Measurements from ENCODE around the gene AKAP8L. TPM values are rescaled to one million over a fixed set of nuclear protein-coding genes. Genes with fewer than 3 reads are reported as not detected.

AKAP8L gene
- total and polyA plus RNA-seq, 2 of the 8 experiments (the other 6 are each of a cell fraction or from before 2014, with no cell fraction given): 75.1 to 138 TPM

DNA sequence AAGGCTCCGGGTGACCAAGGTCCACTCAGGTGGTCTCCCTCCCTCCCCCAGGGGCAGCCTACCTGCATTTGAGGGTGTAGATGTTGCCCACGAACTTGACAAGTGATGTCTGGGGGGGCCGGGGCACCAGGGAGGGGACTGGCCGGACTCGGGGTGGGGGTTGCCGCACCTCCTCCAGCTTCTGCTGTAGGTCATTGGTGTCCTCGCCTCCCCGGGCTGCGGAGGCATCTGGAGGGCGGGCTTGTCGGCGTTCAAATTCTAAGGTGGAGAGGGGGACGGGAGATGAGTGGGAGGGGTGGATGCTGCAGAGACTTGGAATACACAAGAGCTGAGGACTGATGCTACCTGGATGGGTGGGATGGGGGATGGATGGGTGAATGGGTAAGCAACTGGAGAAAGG is 5.3 kb upstream of the AKAP8L start:
- Histone ChIP-seq H3K9ac (replicated peaks in 1 of 4; ENCODE audit: extremely low read depth in 1 of 4, low read depth in 3 of 4, low read length in 3 of 4) (no peak overlapping the region), H2BK120ac (replicated peaks; ENCODE audit: low read depth, low read length) (no peak overlapping the region), H2BK12ac (ENCODE audit: low read depth, low read length) (no peak overlapping the region), H3K23me2 (ENCODE audit: low read depth, low read length) (no peaks in the 10 kb centered on the region), H3K4ac (replicated peaks; ENCODE audit: insufficient read length, low read depth, low read length) (no peak overlapping the region), H3K4me1 (replicated peaks in 1 of 4; ENCODE audit: control insufficient read depth in 3 of 4, insufficient read depth in 4 of 4, low read length in 3 of 4) (no peaks in the 10 kb centered on the region), H2AK5ac (ENCODE audit: low read depth, low read length) (no peak overlapping the region), H2BK15ac (ENCODE audit: low read length) (no peak overlapping the region), H3K27ac (ENCODE audit: low read depth, low read length) (no peak overlapping the region), H3K4me3 (ENCODE audit: extremely low read depth in 1 of 4, insufficient read depth in 2 of 4, low read depth in 3 of 4, low read length in 4 of 4) (no peak overlapping the region), H3K36me3 (ENCODE audit: control insufficient read depth in 2 of 4, insufficient read depth in 4 of 4, low read length in 3 of 4) (peaks cover 2 to 44% (median 21%) of the 10 kb centered on the region in 4 experiments; a peak in 6 of 8 replicates), H3K9me3 (ENCODE audit: insufficient read depth in 2 of 2, low read depth in 1 of 2, low read length in 1 of 2) (peaks cover 3 to 4% of the 10 kb centered on the region in 2 experiments; a peak in 1 of 4 replicates), H3K79me2 (ENCODE audit: control insufficient read depth in 1 of 2, insufficient read depth in 2 of 2, low read length in 2 of 2) (peaks cover 0 to 4% of the 10 kb centered on the region in 2 experiments; a peak in 1 of 4 replicates), H3K14ac (ENCODE audit: insufficient read length) (no peak overlapping the region), H3K27me3 (replicated peaks in 1 of 4; ENCODE audit: control insufficient read depth in 3 of 4, extremely low read depth in 1 of 4, insufficient read depth in 3 of 4, low read length in 3 of 4) (no peaks in the 10 kb centered on the region), H3K18ac (ENCODE audit: extremely low read depth, low read length) (no peak overlapping the region), H3K23ac (ENCODE audit: insufficient read length) (no peak overlapping the region), H4K8ac (ENCODE audit: extremely low read depth, insufficient read depth, low read length) (no peak overlapping the region), H4K91ac (replicated peaks; ENCODE audit: insufficient read length, low read length) (no peak overlapping the region), H3K56ac (replicated peaks; ENCODE audit: insufficient read length, low read depth, low read length) (no peak overlapping the region), H4K20me1 (replicated peaks in 1 of 2; ENCODE audit: control insufficient read depth in 1 of 2, insufficient read depth in 2 of 2, low read length in 2 of 2) (peaks cover 2 to 8% of the 10 kb centered on the region in 2 experiments), H4K5ac (ENCODE audit: insufficient read length, low read depth, low read length) (no peak overlapping the region), H2AFZ (ENCODE audit: low read length) (no peak overlapping the region), H3K79me1 (ENCODE audit: low read depth, low read length) (peaks cover 5% of the 10 kb centered on the region; the same call in 1 of the 2 replicates), H2BK20ac (ENCODE audit: low read length) (no peak overlapping the region), H2BK5ac (ENCODE audit: low read depth, low read length) (no peak overlapping the region), H3K4me2 (ENCODE audit: insufficient read depth in 1 of 2, low read depth in 2 of 2, low read length in 2 of 2) (no peak overlapping the region)
- TF ChIP-seq SAP30 (IDR thresholded peaks at IDR 0.05; ENCODE audit: insufficient read depth, insufficient replicate concordance, low read length) (no peak), FOSL1 (IDR thresholded peaks at IDR 0.05; ENCODE audit: insufficient read depth, low read depth, low read length) (no peak)
- 100% methylated on average over 4 of the region's 13 CpGs; no CpG with 5 or more reads in 1 of the 2 experiments for WGBS, 2 experiments (ENCODE audit: extremely low coverage in 1 of 2, insufficient coverage in 1 of 2, insufficient read length in 1 of 2, insufficient replicate concordance in 2 of 2, low coverage in 1 of 2, low lambda C conversion rate in 2 of 2, missing lambda C conversion rate in 1 of 2)
- CTCF ChIA-PET (ENCODE audit: partially characterized antibody): interaction anchor here (0.9 kb wide), 1 partner anchor 135 kb away, joined by 3 read pairs; no protein-coding TSS in a partner anchor
- DNase-seq (ENCODE audit: low read depth in 1 of 2, low spot score in 2 of 2) (no peak), FAIRE-seq (no peak)
- POLR2A ChIA-PET (ENCODE audit: partially characterized antibody): no interaction called here

Data from H1 (cell line).